HepG2 (cell line): ENCODE results near the gene C3orf18. TPM values are rescaled to one million over a fixed set of nuclear protein-coding genes. Genes with fewer than 3 reads are reported as not detected.
A peak's percentile ranks its signal among the peaks of the same experiment; 100 is the strongest.

Experiments
- ELF3 ChIP-seq: IDR thresholded peaks from 2 replicates; pipeline ENCODE4 v1.6.1; 2016; ENCODE audit warnings: missing genetic modification reagents, missing compliant biosample characterization
- FOXC1 ChIP-seq: sonication (generic); formaldehyde crosslinking; IDR thresholded peaks from 2 replicates; pipeline ENCODE4 v1.8.0; 2022; ENCODE audit warnings: mild to moderate bottlenecking, missing genetic modification reagents, borderline replicate concordance
- GATAD2A ChIP-seq: IDR thresholded peaks from 2 replicates; pipeline ENCODE4 v1.6.1; 2016
- NFE2L2 ChIP-seq: fragments of 150-350 bp; IDR thresholded peaks from 2 replicates; pipeline ENCODE4 v1.6.1; 2014; ENCODE audit warnings: low read length
- RARA ChIP-seq: IDR thresholded peaks from 2 replicates; pipeline ENCODE4 v1.6.1; 2016; ENCODE audit warnings: missing genetic modification reagents, missing compliant biosample characterization
- RARG ChIP-seq: sonication (generic); formaldehyde crosslinking; IDR thresholded peaks from 2 replicates; pipeline ENCODE4 v1.4.0; 2020; ENCODE audit warnings: low read depth, mild to moderate bottlenecking, missing genetic modification reagents
- RCOR2 ChIP-seq: IDR thresholded peaks from 2 replicates; pipeline ENCODE4 v1.6.1; 2016; ENCODE audit warnings: missing biosample characterization, missing genetic modification reagents
- SAP130 ChIP-seq: IDR thresholded peaks from 2 replicates; pipeline ENCODE4 v1.6.1; 2016; ENCODE audit warnings: low read depth
- ZFAT ChIP-seq: sonication (generic); formaldehyde crosslinking; conservative IDR thresholded peaks from 2 replicates; pipeline ENCODE4 v1.8.1; 2023; ENCODE audit warnings: missing genetic modification reagents, inconsistent platforms
- ZNF598 ChIP-seq: sonication (generic); formaldehyde crosslinking; IDR thresholded peaks from 2 replicates; pipeline ENCODE4 v1.5.1; 2020; ENCODE audit warnings: mild to moderate bottlenecking, missing genetic modification reagents, borderline replicate concordance
- ZNF652 ChIP-seq: IDR thresholded peaks from 2 replicates; pipeline ENCODE4 v1.6.1; 2016; ENCODE audit warnings: low read depth, borderline replicate concordance
- polyA plus RNA-seq, 8 experiments: library from polyadenylated mRNA; depleted of rRNA in 3 of 8; stranded (reverse) in 7 of 8; unstranded in 1 of 8; fragments of >200 nt; fragmentation: Illumina TruSeq in 4 of 8; extraction: Trizol in 4 of 8; gene quantifications; 2 replicates each; pipeline versions ENCODE4 v1.2.1 to v1.2.3, GENCODE V29; 2011 to 2016; ENCODE audit warnings: low read depth in 4 of 8, missing spikeins in 1 of 8, mixed read lengths in 1 of 8; ENCODE audit not compliant: insufficient read depth in 1 of 8
- total RNA-seq, 5 experiments: library from RNA; depleted of rRNA; stranded (reverse); fragments of >200 nt; fragmentation: Illumina TruSeq; extraction: Trizol; gene quantifications; 2 replicates each; pipeline ENCODE4 v1.2.3, GENCODE V29; 2016; ENCODE audit warnings: low read depth in 1 of 5
- TF ChIP-seq, protein P1 (sequence below): sonication (generic); formaldehyde crosslinking; IDR thresholded peaks from 2 replicates; pipeline ENCODE4 v1.4.0; 2020; ENCODE audit warnings: mild to moderate bottlenecking, missing genetic modification reagents
- TF ChIP-seq, protein P2 (sequence below): sonication (generic); formaldehyde crosslinking; IDR thresholded peaks from 2 replicates; pipeline ENCODE4 v1.5.0; 2020; ENCODE audit warnings: missing genetic modification reagents
- TF ChIP-seq, protein P3 (sequence below): sonication (generic); formaldehyde crosslinking; IDR thresholded peaks from 2 replicates; pipeline ENCODE4 v1.8.0; 2022; ENCODE audit warnings: mild to moderate bottlenecking, missing genetic modification reagents, borderline replicate concordance
- TF ChIP-seq, protein P4 (sequence below): sonication (generic); formaldehyde crosslinking; IDR thresholded peaks from 2 replicates; pipeline ENCODE4 v1.8.1; 2022; ENCODE audit warnings: low read depth, mild to moderate bottlenecking, missing genetic modification reagents
- TF ChIP-seq, protein P5 (sequence below): sonication (generic); formaldehyde crosslinking; IDR thresholded peaks from 2 replicates; pipeline ENCODE4 v1.8.1; 2023; ENCODE audit warnings: missing genetic modification reagents, inconsistent platforms, borderline replicate concordance
- TF ChIP-seq, protein P6 (sequence below): IDR thresholded peaks from 2 replicates; pipeline ENCODE4 v1.6.1; 2016; ENCODE audit warnings: low read depth, missing genetic modification reagents, missing compliant biosample characterization

Gene C3orf18
- total and polyA plus RNA-seq, 2 of the 13 experiments (the other 11 are each of a cell fraction or from before 2014, with no cell fraction given), result 1.6 to 4.8 TPM

DNA sequence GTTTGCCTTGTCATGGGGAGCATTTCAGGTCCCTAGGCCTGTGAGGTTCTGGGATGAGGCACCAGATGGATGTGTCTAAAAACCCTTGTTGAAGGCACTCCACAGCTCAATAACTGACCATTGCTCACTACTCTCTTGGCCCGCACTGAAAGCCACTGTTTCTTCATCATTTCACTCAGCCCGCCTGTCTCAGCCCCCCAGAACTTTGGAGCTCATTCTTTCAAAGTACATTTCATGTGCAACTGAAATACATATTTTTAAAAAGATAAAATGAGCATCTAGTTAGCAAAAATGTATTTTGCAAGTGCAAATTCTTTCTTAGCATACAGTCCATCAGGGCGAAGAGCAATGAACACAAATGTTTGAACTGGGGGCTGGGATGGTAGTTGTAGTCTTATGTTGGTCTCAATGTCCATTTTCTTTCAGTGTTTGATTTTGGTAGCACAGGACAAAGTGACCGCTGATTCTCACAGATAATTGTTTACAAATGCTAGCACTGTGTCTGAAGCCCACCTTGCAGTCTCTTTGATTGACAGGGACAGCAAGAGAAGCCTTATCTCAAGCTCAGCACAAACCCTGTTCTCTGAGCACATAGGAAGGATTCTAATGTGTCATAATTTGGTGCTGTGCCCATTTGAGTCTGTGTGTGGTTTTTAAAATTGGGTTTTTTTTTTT lies 21.3 kb upstream of the C3orf18 start (continued):
- no peak for TF ChIP-seq ZFAT (CRISPR knock-in tag)
- no peak for TF ChIP-seq NFE2L2
- no peak for TF ChIP-seq RARG (CRISPR knock-in tag)
- TF ChIP-seq, protein P1, sequence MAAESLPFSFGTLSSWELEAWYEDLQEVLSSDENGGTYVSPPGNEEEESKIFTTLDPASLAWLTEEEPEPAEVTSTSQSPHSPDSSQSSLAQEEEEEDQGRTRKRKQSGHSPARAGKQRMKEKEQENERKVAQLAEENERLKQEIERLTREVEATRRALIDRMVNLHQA (CRISPR knock-in tag), result no peak
- TF ChIP-seq, protein P2, sequence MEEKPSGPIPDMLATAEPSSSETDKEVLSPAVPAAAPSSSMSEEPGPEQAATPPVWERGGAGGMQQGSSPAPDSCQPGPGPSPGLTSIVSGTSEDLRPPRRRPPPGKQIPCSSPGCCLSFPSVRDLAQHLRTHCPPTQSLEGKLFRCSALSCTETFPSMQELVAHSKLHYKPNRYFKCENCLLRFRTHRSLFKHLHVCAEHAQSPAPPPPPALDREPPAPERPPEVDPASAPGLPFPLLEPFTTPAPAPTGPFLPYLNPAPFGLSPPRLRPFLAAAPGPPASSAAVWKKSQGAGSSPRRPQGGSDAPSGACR, result no peak
- TF ChIP-seq RARA (CRISPR knock-in tag), result peak; percentile 58; the same call in 1 of the 2 replicates
- TF ChIP-seq, protein P3, sequence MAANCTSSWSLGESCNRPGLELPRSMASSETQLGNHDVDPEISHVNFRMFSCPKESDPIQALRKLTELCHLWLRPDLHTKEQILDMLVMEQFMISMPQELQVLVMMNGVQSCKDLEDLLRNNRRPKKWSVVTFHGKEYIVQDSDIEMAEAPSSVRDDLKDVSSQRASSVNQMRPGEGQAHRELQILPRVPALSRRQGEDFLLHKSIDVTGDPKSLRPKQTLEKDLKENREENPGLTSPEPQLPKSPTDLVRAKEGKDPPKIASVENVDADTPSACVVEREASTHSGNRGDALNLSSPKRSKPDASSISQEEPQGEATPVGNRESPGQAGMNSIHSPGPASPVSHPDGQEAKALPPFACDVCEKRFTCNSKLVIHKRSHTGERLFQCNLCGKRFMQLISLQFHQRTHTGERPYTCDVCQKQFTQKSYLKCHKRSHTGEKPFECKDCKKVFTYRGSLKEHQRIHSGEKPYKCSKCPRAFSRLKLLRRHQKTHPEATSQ, result no peak
- no peak for TF ChIP-seq ZNF598 (CRISPR knock-in tag)
- TF ChIP-seq RCOR2 (CRISPR knock-in tag), result peak; percentile 81
- TF ChIP-seq ELF3 (CRISPR knock-in tag), result peak; percentile 55; the same call in 1 of the 2 replicates
- TF ChIP-seq FOXC1 (CRISPR knock-in tag), result no peak
- TF ChIP-seq, protein P4, sequence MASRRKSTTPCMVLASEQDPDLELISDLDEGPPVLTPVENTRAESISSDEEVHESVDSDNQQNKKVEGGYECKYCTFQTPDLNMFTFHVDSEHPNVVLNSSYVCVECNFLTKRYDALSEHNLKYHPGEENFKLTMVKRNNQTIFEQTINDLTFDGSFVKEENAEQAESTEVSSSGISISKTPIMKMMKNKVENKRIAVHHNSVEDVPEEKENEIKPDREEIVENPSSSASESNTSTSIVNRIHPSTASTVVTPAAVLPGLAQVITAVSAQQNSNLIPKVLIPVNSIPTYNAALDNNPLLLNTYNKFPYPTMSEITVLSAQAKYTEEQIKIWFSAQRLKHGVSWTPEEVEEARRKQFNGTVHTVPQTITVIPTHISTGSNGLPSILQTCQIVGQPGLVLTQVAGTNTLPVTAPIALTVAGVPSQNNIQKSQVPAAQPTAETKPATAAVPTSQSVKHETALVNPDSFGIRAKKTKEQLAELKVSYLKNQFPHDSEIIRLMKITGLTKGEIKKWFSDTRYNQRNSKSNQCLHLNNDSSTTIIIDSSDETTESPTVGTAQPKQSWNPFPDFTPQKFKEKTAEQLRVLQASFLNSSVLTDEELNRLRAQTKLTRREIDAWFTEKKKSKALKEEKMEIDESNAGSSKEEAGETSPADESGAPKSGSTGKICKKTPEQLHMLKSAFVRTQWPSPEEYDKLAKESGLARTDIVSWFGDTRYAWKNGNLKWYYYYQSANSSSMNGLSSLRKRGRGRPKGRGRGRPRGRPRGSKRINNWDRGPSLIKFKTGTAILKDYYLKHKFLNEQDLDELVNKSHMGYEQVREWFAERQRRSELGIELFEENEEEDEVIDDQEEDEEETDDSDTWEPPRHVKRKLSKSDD (CRISPR knock-in tag), result no peak
- TF ChIP-seq SAP130 (CRISPR knock-in tag), result peak; percentile 81
- TF ChIP-seq, protein P5, sequence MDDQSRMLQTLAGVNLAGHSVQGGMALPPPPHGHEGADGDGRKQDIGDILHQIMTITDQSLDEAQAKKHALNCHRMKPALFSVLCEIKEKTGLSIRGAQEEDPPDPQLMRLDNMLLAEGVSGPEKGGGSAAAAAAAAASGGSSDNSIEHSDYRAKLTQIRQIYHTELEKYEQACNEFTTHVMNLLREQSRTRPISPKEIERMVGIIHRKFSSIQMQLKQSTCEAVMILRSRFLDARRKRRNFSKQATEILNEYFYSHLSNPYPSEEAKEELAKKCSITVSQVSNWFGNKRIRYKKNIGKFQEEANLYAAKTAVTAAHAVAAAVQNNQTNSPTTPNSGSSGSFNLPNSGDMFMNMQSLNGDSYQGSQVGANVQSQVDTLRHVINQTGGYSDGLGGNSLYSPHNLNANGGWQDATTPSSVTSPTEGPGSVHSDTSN (CRISPR knock-in tag), result peak; percentile 75; the same call in 1 of the 2 replicates
- TF ChIP-seq, protein P6, sequence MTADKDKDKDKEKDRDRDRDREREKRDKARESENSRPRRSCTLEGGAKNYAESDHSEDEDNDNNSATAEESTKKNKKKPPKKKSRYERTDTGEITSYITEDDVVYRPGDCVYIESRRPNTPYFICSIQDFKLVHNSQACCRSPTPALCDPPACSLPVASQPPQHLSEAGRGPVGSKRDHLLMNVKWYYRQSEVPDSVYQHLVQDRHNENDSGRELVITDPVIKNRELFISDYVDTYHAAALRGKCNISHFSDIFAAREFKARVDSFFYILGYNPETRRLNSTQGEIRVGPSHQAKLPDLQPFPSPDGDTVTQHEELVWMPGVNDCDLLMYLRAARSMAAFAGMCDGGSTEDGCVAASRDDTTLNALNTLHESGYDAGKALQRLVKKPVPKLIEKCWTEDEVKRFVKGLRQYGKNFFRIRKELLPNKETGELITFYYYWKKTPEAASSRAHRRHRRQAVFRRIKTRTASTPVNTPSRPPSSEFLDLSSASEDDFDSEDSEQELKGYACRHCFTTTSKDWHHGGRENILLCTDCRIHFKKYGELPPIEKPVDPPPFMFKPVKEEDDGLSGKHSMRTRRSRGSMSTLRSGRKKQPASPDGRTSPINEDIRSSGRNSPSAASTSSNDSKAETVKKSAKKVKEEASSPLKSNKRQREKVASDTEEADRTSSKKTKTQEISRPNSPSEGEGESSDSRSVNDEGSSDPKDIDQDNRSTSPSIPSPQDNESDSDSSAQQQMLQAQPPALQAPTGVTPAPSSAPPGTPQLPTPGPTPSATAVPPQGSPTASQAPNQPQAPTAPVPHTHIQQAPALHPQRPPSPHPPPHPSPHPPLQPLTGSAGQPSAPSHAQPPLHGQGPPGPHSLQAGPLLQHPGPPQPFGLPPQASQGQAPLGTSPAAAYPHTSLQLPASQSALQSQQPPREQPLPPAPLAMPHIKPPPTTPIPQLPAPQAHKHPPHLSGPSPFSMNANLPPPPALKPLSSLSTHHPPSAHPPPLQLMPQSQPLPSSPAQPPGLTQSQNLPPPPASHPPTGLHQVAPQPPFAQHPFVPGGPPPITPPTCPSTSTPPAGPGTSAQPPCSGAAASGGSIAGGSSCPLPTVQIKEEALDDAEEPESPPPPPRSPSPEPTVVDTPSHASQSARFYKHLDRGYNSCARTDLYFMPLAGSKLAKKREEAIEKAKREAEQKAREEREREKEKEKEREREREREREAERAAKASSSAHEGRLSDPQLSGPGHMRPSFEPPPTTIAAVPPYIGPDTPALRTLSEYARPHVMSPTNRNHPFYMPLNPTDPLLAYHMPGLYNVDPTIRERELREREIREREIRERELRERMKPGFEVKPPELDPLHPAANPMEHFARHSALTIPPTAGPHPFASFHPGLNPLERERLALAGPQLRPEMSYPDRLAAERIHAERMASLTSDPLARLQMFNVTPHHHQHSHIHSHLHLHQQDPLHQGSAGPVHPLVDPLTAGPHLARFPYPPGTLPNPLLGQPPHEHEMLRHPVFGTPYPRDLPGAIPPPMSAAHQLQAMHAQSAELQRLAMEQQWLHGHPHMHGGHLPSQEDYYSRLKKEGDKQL (CRISPR knock-in tag), result peak; percentile 7; the same call in 1 of the 2 replicates
- TF ChIP-seq ZNF652 (CRISPR knock-in tag), result no peak
- peak; percentile 85 for TF ChIP-seq GATAD2A (CRISPR knock-in tag)
